GM15510 (cell line): ENCODE data around the gene TMEM163.

Source experiments
- POLR2A ChIP-seq: IDR thresholded peaks from 3 replicates; pipeline ENCODE4 v1.6.1; 2011; ENCODE audit warnings: borderline replicate concordance; ENCODE audit not compliant: insufficient read length; ENCODE audit errors: extremely low read depth

Gene TMEM163

GRCh38 chr2:134718817-134719814 is at the start of gene TMEM163:
Gene TMEM163 (minus strand): TSS chr2:134719000.
- TF ChIP-seq POLR2A, result no peak

DNA sequence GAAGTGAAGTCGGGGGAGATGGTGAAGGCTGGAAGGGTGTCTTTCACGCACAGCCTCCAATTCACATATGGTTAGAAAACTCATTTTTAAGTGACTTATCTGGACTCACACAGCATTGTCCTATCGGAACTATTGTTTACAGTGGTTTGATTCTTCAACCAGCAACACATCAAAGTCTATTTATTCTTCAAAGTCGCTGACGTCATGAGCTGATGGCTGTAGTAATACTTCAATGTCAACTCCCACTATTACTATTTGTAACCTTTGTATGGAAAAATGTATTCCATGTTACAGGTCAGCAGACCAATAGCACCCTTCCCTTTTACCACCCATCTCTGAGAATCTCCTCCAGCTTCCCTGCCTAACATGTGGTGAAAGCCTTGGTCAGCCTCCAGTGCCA is 47.8 kb upstream of the TMEM163 start:
- no peak for TF ChIP-seq POLR2A

GRCh38 chr2:134765987-134766386 is 47.2 kb upstream of the TMEM163 start:
- no peak for TF ChIP-seq POLR2A

DNA sequence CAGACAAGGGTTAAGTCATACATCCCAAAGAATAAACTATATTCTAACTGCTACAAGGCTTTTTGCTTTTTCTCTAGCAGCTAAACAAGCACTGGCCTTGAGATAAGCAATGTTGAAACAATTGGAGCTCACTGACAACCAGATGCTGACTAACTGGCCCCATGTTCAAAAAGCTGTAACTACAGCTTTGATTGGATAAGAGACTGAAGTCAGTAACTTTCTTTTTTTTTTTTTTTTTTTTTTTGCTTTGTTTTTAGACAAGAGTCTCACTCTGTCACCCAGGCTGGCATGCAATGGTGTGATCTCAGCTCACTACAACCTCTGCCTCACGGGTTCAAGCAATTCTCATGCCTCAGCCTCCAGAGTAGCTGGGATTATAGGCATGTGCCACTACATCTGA is 45.4 kb upstream of the TMEM163 start:
- TF ChIP-seq POLR2A, result no peak

GRCh38 chr2:134763164-134763710 is 44.4 kb upstream of the TMEM163 start:
- TF ChIP-seq POLR2A, result no peak

GRCh38 chr2:134762508-134762907 is 43.7 kb upstream of the TMEM163 start:
- no peak for TF ChIP-seq POLR2A

DNA sequence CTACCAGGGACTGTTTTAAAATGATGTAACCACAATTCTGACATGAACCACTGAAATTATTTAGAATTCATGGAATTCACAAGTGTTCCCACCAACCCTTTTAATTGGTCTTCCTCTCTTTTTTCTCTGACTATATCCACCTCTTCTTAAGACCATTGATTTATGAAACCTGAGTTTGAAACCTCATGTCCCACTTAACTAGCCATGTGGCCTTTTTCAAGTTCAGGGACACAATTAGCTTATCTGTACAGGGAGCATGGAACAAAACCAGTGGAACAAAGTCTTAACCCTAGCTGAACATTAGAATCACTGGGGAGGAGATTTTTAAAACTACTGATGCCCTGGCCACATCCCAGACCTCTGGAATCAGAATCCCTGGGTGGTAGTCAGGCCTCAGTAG is 41.6 kb upstream of the TMEM163 start:
- TF ChIP-seq POLR2A, result no peak

GRCh38 chr2:134758633-134759032 is 39.8 kb upstream of the TMEM163 start:
- TF ChIP-seq POLR2A, result no peak

GRCh38 chr2:134745546-134745945 is 26.7 kb upstream of the TMEM163 start:
- TF ChIP-seq POLR2A, result no peak

- no peak for TF ChIP-seq POLR2A
Measured at GRCh38 chr2:134745023-134745422, 26.2 kb upstream of the TMEM163 start.

DNA sequence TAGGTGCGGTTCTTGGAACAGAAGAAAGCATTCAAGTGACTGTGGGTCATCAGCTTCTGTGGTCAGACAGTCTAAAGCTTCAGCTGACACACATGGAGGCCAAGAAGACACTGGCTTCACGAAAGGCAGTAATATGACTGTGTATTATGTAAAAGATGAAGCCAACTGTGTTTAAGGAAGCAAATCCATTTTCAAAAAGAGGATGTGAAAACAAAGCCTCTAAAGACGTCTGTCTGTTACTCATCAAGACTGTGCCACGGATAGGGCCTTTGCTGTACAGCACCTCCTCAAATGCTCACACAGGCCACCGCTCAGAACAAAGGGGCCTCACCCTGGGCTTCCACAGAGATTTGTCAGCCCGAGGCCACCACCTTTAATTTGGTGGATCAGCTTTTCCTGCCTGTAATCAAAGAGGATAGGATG is 21.1 kb upstream of the TMEM163 start:
- no peak for TF ChIP-seq POLR2A

DNA sequence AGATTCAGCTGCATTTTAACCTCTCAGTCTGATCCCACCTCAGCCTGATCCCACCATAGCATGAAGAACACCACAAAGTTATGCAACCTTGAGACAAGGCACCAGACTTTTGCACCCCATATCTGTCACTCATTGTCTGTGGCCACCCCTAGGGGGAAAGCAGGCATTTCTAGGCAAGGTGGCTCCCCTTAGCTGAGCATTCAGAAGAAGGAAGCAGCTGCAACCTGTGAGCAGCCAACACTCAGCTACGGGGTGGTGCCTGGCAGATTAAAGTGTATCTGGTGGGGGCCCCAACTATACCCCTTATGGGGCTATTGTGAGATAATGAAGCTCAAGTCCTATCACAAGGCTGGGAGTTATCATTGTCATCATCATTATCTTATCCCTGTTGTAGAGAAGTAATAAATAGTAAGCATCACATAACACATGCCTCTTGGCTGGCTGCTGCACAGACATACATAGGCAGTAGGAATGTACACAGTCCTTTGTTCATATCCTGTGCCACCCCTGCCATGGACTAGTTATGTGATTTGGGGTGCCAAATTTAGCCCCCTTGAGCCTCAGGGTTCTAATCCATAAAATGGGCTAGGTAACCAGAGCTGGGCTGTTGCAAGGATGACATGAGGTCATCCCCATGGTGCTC is 20.6 kb upstream of the TMEM163 start:
- TF ChIP-seq POLR2A, result no peak

DNA sequence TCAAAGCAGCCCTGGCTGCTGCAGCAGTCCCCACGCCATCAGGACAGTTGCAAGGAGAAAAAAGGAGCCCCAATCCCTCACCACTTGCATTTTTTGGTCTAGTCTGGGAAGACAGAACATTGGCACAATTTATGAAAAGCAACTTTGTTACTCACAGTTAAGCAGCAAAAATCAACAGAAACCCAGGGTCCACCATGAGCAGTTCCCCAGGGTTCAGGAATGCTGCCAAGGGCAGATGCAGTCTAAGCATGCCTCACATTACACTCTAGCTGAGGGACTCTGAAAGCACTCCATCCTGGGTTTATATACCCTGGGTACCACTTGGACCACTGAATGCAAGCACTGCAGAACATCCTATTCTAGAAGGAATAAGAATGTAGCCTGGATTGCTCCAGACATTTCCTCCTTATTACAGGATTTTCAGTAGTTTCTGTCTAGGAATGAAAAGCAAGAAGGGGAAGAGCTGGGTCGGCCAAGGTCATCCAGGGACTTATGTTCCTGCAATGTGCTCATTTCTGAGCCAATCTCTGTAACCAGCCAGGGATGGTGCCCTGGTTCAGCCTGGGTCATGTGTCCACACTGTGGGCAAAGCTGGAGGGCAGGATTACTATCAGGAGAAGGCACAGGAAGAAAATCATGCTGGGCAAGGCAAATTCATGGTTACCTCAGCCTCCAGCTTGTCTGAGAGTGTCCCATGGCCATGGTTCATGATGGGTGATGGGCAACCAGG is 19.5 kb upstream of the TMEM163 start:
- TF ChIP-seq POLR2A, result no peak

GRCh38 chr2:134737671-134738070 is 18.9 kb upstream of the TMEM163 start:
- TF ChIP-seq POLR2A, result no peak
